ENCODE measurements around the gene FAM83G. TPM values are rescaled to one million over a fixed set of nuclear protein-coding genes. Genes with fewer than 3 reads are reported as not detected.
"Not testable (repeated sequence)": the region's sequence is repeated elsewhere in the genome, so short reads cannot be mapped to it uniquely, and the experiment has no call there.

Gene FAM83G
- total RNA-seq, 1 experiment from 2014 or later = 38.7 TPM

DNA sequence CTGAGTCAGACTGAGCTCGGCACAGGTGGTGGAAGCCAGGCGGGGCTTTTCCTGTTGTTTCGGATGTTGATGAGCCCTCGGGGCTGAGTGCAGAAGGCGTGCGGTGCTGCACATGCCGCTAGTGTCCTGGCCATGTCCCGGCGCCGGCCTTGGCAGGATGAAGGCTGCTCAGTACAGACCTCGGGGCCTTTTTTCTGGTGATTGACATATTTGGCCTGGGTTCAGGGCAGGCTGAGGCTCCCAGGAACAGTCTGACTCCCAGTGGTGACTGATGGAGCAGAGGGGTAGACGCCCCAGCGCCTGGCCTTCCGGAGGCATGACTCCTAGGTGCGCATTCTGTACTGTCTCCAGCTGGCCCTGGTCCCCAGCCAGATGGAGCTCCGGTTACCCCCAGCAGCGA, 33.4 kb upstream of the FAM83G start:
- not testable (repeated sequence) for H3K79me2 ChIP-seq (ENCODE audit: insufficient read depth, low read length); H4K5ac ChIP-seq (ENCODE audit: insufficient read length, low read depth, low read length); H3K27me3 ChIP-seq (ENCODE audit: insufficient read depth, low read length); DNase-seq; H4K8ac ChIP-seq (replicated peaks; ENCODE audit: insufficient read length, low read depth, low read length); H3K4me1 Mint-ChIP-seq; H3T11ph ChIP-seq (ENCODE audit: low read length); H4K20me1 ChIP-seq (ENCODE audit: control insufficient read depth, insufficient read depth, insufficient read length); H3K56ac ChIP-seq (ENCODE audit: insufficient read length, low read depth, low read length); H3K4me2 ChIP-seq (ENCODE audit: insufficient read depth, insufficient read length, low read length); H3K9me3 Mint-ChIP-seq; H3K18ac ChIP-seq (ENCODE audit: insufficient read length, low read depth, low read length); H4K91ac ChIP-seq (ENCODE audit: insufficient read length, low read depth, low read length); H2AFZ ChIP-seq (ENCODE audit: low read length); H3K27ac Mint-ChIP-seq; H2BK12ac ChIP-seq (ENCODE audit: insufficient read length, low read depth, low read length); H2AK5ac ChIP-seq (ENCODE audit: insufficient read length, low read length); H3K27me3 Mint-ChIP-seq (ENCODE audit: low read depth); H3K14ac ChIP-seq (ENCODE audit: insufficient read depth, low read length); H3K9ac ChIP-seq (ENCODE audit: extremely low read depth, insufficient read length, low read length); H3K79me1 ChIP-seq (ENCODE audit: insufficient read depth, low read depth, low read length, poor library complexity, severe bottlenecking); H3K4ac ChIP-seq (ENCODE audit: low read depth, low read length); H2BK15ac ChIP-seq (ENCODE audit: low read depth, low read length); H3K23me2 ChIP-seq (ENCODE audit: insufficient read length, low read depth, low read length, poor library complexity, severe bottlenecking); H3K4me3 Mint-ChIP-seq; H3K4me1 ChIP-seq (ENCODE audit: insufficient read depth, low read length); H2BK120ac ChIP-seq (ENCODE audit: low read depth, low read length, poor library complexity, severe bottlenecking); H3K27ac ChIP-seq (ENCODE audit: insufficient read length, low read depth, low read length); H3K23ac ChIP-seq (ENCODE audit: insufficient read length, low read depth, low read length); H2BK20ac ChIP-seq (ENCODE audit: low read depth, low read length, poor library complexity, severe bottlenecking); H3K36me3 Mint-ChIP-seq (ENCODE audit: insufficient read depth in 1 of 3, low read depth in 3 of 3); H2BK5ac ChIP-seq (ENCODE audit: insufficient read length, low read length); H3K9me3 ChIP-seq (ENCODE audit: control insufficient read depth, low read depth, low read length)
- no CpG with 5 or more reads among the region's 17 CpGs for WGBS (ENCODE audit: extremely low coverage, insufficient read length, low lambda C conversion rate)

DNA sequence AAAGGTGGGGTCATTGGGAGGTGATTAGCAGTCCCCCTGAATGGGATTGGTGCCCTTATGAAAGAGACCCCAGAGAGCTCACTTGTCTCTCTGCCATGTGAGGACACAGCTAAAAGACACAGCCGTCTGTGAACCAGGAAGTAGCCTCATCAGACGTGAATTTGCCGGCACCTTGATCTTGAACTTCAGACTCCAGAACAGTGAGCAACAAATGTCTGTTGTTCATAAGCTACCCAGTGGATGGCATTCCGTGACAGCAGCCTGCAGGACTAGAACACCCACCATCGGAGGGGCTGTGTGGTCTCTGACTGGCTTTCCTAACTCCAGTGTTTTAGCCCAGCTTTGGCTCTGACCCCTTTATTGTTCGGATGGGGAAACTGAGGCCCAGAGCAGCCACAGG, 33.0 kb upstream of the FAM83G start:
- H2BK120ac ChIP-seq (ENCODE audit: low read depth, low read length, poor library complexity, severe bottlenecking); H3K9me3 ChIP-seq (ENCODE audit: control insufficient read depth, low read depth, low read length); H3T11ph ChIP-seq (ENCODE audit: low read length); H3K4ac ChIP-seq (ENCODE audit: low read depth, low read length); H3K27me3 Mint-ChIP-seq (ENCODE audit: low read depth); H4K8ac ChIP-seq (replicated peaks; ENCODE audit: insufficient read length, low read depth, low read length); H4K20me1 ChIP-seq (ENCODE audit: control insufficient read depth, insufficient read depth, insufficient read length); H3K4me3 Mint-ChIP-seq; H4K91ac ChIP-seq (ENCODE audit: insufficient read length, low read depth, low read length); H2BK5ac ChIP-seq (ENCODE audit: insufficient read length, low read length); H3K36me3 Mint-ChIP-seq (ENCODE audit: insufficient read depth in 1 of 3, low read depth in 3 of 3); H2AFZ ChIP-seq (ENCODE audit: low read length); H2BK12ac ChIP-seq (ENCODE audit: insufficient read length, low read depth, low read length); H3K27ac ChIP-seq (ENCODE audit: insufficient read length, low read depth, low read length); H3K9ac ChIP-seq (ENCODE audit: extremely low read depth, insufficient read length, low read length); H3K27ac Mint-ChIP-seq; H3K18ac ChIP-seq (ENCODE audit: insufficient read length, low read depth, low read length); H3K4me2 ChIP-seq (ENCODE audit: insufficient read depth, insufficient read length, low read length); H2AK5ac ChIP-seq (ENCODE audit: insufficient read length, low read length); H3K4me1 Mint-ChIP-seq; H3K27me3 ChIP-seq (ENCODE audit: insufficient read depth, low read length); H4K5ac ChIP-seq (ENCODE audit: insufficient read length, low read depth, low read length); H3K14ac ChIP-seq (ENCODE audit: insufficient read depth, low read length); H2BK20ac ChIP-seq (ENCODE audit: low read depth, low read length, poor library complexity, severe bottlenecking); H3K23ac ChIP-seq (ENCODE audit: insufficient read length, low read depth, low read length); H3K23me2 ChIP-seq (ENCODE audit: insufficient read length, low read depth, low read length, poor library complexity, severe bottlenecking); H3K9me3 Mint-ChIP-seq; H3K79me1 ChIP-seq (ENCODE audit: insufficient read depth, low read depth, low read length, poor library complexity, severe bottlenecking); H2BK15ac ChIP-seq (ENCODE audit: low read depth, low read length); H3K79me2 ChIP-seq (ENCODE audit: insufficient read depth, low read length); H3K56ac ChIP-seq (ENCODE audit: insufficient read length, low read depth, low read length); H3K4me1 ChIP-seq (ENCODE audit: insufficient read depth, low read length); DNase-seq: not testable (repeated sequence)
- no CpG with 5 or more reads among the region's 6 CpGs for WGBS (ENCODE audit: extremely low coverage, insufficient read length, low lambda C conversion rate)
